GM12872 (cell line): ENCODE data around the gene SMPD4.
A peak's percentile ranks its signal among the peaks of the same experiment; 100 is the strongest.

Experiments
- CTCF ChIP-seq: IDR thresholded peaks from 3 replicates; pipeline ENCODE4 v1.5.1; 2011; ENCODE audit warnings: low read depth, mild to moderate bottlenecking, low read length, moderate library complexity; ENCODE audit not compliant: insufficient read depth

The SMPD4 gene

GRCh38 chr2:130157825-130158514 lies 23.4 kb downstream of the SMPD4 start:
- peak; percentile 25; the same call in 1 of the 3 replicates for TF ChIP-seq CTCF

- no peak for TF ChIP-seq CTCF
These were observed 24.8 kb downstream of the SMPD4 start for GRCh38 chr2:130156624-130157004.

- peak; percentile 76 for TF ChIP-seq CTCF
These were observed 25.3 kb downstream of the SMPD4 start for GRCh38 chr2:130155956-130156623.

GRCh38 chr2:130154773-130155765 lies 26.3 kb downstream of the SMPD4 start:
- TF ChIP-seq CTCF = no peak

GRCh38 chr2:130152816-130153595 lies 28.4 kb downstream of the SMPD4 start:
- no peak for TF ChIP-seq CTCF

- no peak for TF ChIP-seq CTCF
These were observed 30.9 kb downstream of the SMPD4 start for GRCh38 chr2:130150181-130151144.
